Activated naive CD4-positive, alpha-beta T cell treated with anti-CD3 and anti-CD28 coated beads, Interleukin-2, amount 50 U/mL, for 24 hours (primary cell): ENCODE measurements around the gene FAM151A.

Experiments
- H3K27ac Mint-ChIP-seq: one replicate; pipeline ENCODE4 v1.8.0; 2021; ENCODE audit warnings: mild to moderate bottlenecking, mixed read lengths
- H3K27me3 Mint-ChIP-seq: one replicate; pipeline ENCODE4 v1.8.0; 2021; ENCODE audit warnings: mixed read lengths
- H3K36me3 Mint-ChIP-seq: one replicate; pipeline ENCODE4 v1.8.0; 2021; ENCODE audit warnings: mixed read lengths
- H3K4me1 Mint-ChIP-seq: one replicate; pipeline ENCODE4 v1.8.0; 2021; ENCODE audit warnings: mixed read lengths
- H3K4me3 Mint-ChIP-seq: one replicate; pipeline ENCODE4 v1.8.0; 2021; ENCODE audit warnings: mild to moderate bottlenecking, mixed read lengths
- H3K9me3 Mint-ChIP-seq: one replicate; pipeline ENCODE4 v1.8.0; 2021; ENCODE audit warnings: mixed read lengths

Gene FAM151A

DNA sequence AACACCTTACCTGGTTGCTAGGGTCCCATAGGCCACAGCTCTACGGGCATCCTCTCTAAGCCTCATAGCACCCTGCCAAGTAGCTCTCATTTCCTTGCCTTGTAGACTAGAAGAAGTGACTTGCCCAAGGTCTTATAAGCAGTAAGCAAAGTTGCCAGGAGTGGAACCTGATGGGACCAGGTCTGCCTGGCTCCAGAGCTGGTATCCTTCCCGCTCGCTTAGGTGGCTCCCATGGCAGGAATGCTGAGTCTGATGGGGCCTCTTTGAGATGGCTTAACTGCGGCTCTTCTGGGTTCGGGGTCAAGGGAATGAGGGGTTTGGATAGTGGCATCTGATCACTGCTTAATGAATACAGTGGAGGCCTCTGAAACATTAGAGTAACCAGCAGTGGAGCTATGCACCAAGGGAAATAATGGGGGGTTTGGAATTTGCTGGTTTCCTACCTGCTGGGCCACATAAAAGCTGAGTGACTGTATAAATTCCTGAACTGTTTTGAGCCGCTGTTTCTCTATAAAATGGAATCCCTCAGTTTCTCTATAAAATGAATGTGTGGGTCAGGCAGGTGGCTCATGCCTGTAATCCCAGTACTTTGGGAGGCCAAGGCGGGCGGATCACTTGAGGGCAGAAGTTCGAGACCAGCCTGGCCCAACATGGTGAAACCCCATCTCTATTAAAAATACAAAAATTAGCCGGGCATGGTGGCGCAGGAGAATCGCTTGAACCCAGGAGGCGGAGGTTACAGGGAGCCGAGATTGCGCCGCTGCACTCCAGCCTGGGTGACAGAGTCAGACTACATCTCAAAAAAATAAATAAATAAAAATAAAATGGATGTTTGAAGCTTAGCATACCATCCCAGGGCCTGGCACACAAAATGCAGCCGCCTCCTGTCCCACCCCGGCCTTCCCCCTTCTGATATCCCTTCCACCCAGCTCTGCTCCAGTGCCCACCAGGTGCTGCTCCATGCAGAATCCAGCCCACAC, 12.4 kb downstream of the FAM151A start:
- H3K4me1 Mint-ChIP-seq, result no peaks in the 10 kb centered on the region
- no peaks in the 10 kb centered on the region for H3K9me3 Mint-ChIP-seq
- no peak overlapping the region for H3K4me3 Mint-ChIP-seq
- no peak overlapping the region for H3K27ac Mint-ChIP-seq
- H3K36me3 Mint-ChIP-seq, result no peaks in the 10 kb centered on the region
- no peaks in the 10 kb centered on the region for H3K27me3 Mint-ChIP-seq

DNA sequence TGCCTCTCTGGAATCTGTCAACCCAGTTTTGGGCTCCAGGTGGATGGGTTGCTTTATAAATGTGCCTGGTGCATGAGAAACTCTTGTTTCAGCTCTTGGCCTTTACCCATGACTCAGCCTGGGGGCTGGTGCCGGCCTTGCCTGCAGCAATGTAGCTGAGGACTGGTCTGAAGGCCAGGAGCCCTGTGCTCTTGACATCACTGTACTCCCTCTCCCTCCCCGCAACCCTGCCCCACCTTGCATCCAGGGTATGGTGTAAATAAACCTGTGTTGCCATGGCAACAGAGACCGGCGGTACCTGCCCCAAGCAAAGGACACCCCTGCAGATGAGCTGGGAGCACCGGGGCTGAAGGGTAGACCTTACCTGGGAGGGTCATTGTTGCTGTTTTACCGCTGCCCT, 13.3 kb downstream of the FAM151A start:
- Mint-ChIP-seq H3K9me3 (no peaks in the 10 kb centered on the region), H3K4me3 (no peak overlapping the region), H3K36me3 (no peaks in the 10 kb centered on the region), H3K4me1 (peaks cover 5% of the 10 kb centered on the region), H3K27me3 (no peaks in the 10 kb centered on the region), H3K27ac (no peak overlapping the region)

DNA sequence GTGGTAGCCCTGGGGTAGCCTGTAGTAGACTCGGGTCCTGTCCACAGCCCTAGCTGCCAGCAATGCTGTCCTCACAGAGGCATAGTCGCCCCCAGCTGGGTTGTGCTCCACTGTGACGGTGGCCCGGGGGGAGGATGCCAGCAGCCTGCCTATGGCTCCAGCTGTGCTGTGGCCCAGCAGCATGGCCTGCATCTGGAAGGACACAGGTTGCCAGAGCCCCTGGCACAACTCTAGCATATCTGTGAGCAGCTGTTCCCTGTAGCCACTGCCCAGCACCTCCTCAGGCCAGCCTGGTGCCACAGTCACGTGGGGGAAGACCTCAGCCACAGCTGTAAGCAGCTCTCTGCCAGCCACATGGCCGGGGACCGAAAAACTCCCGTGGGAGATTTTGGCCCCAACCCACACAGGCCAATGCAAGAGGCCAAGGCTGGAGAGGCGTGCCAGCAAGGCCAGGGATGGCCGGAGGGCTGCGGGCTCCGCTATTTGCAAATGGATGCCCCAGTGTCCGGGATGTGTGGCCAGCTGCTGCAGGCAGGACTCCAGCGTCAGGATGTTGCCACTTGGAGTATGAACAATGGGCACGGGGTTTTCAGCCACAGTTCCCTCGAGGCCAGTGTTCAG, 13.9 kb downstream of the FAM151A start:
- no peaks in the 10 kb centered on the region for H3K36me3 Mint-ChIP-seq
- H3K4me1 Mint-ChIP-seq, result peaks cover 11% of the 10 kb centered on the region
- H3K9me3 Mint-ChIP-seq, result no peaks in the 10 kb centered on the region
- H3K4me3 Mint-ChIP-seq, result no peak overlapping the region
- H3K27ac Mint-ChIP-seq, result no peak overlapping the region
- H3K27me3 Mint-ChIP-seq, result no peaks in the 10 kb centered on the region

DNA sequence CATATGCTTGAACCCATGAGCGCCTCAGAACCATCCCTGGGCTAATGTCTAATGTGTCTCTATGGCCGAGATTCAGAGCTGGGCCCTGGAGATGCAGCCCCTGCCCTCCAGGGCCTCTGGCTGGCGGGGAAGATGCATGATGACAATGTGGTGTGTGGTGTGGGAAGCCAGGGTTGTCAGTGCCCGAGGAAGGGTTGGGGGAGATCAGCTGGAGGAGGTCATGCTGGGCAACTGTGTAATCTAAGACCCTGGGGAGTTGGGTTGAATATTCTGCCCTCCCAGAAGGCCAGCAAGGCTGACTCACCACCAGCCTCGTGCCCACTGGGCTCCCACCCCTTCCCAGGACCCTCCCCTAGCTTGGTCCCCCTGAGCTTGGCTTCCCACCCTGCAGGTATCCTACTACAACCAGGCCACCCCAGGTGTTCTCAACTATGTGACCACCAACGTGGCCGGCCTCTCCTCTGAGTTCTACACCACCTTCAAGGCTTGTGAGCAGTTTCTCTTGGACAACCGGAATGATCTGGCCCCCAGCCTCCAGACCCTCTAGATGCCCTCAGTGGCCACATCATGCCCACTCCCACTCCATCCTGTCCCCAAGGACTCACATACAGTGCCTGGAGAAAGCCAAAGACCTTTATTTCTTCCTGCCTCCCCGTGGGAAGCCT, 14.6 kb downstream of the FAM151A start:
- H3K4me1 Mint-ChIP-seq, result peaks cover 14% of the 10 kb centered on the region
- no peak overlapping the region for H3K4me3 Mint-ChIP-seq
- no peaks in the 10 kb centered on the region for H3K9me3 Mint-ChIP-seq
- no peak overlapping the region for H3K27ac Mint-ChIP-seq
- no peaks in the 10 kb centered on the region for H3K36me3 Mint-ChIP-seq
- no peaks in the 10 kb centered on the region for H3K27me3 Mint-ChIP-seq

DNA sequence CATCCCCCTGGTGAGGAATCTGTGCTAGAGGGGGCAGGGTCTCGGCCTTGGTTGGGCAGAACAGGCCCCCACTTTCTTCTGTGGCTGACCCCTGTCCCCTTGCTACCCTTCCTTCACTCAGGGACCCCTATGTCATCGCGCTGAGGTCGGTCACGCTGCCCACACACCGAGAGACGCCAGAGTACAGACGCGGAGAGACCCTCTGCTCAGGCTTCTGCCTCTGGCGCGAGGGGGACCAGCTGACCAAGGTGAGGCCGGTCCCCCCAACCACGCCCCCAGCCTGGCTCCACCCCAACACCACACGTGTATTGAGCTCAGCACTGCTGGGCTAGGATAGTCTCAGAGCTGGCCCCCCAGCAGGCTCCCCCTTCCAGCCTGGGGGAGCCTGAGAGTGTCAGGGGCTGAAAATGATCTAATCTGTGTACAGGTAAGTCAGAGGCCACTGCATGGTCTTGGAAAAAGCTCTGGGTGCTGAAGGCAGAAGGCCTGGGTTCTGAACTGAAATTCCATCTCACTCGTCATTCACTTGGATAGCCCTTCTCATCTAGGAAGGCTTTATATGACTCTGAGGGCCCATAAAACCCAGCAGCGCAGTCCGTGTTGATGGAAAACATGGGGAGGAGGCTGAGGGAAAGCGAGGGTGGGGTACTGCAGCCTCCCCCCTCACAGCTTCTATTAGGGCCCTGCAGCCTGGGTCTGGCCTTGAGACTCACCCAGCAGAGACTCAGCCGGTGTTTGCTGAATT, 15.3 kb downstream of the FAM151A start:
- no peaks in the 10 kb centered on the region for H3K27me3 Mint-ChIP-seq
- no peaks in the 10 kb centered on the region for H3K9me3 Mint-ChIP-seq
- peaks cover 14% of the 10 kb centered on the region for H3K4me1 Mint-ChIP-seq
- no peaks in the 10 kb centered on the region for H3K36me3 Mint-ChIP-seq
- H3K4me3 Mint-ChIP-seq, result no peak overlapping the region
- H3K27ac Mint-ChIP-seq, result no peak overlapping the region

DNA sequence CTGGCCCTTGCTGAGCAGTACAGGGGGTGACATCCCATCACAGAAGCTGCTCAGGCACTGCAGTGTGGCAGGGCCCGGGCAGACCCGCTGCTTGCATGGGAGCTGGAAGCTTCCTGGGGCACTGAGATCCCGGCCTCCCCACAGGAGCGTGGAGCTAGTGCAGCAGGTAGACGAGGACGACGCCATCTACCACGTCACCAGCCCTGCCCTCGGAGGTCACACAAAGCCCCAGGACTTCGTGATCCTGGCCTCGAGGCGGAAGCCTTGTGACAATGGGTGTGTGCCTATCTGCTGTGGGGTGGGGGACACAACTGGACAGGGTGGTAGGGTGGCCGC, 16.4 kb downstream of the FAM151A start:
- no peaks in the 10 kb centered on the region for H3K9me3 Mint-ChIP-seq
- no peaks in the 10 kb centered on the region for H3K27me3 Mint-ChIP-seq
- H3K4me3 Mint-ChIP-seq, result no peak overlapping the region
- no peaks in the 10 kb centered on the region for H3K36me3 Mint-ChIP-seq
- peaks cover 14% of the 10 kb centered on the region for H3K4me1 Mint-ChIP-seq
- no peak overlapping the region for H3K27ac Mint-ChIP-seq

DNA sequence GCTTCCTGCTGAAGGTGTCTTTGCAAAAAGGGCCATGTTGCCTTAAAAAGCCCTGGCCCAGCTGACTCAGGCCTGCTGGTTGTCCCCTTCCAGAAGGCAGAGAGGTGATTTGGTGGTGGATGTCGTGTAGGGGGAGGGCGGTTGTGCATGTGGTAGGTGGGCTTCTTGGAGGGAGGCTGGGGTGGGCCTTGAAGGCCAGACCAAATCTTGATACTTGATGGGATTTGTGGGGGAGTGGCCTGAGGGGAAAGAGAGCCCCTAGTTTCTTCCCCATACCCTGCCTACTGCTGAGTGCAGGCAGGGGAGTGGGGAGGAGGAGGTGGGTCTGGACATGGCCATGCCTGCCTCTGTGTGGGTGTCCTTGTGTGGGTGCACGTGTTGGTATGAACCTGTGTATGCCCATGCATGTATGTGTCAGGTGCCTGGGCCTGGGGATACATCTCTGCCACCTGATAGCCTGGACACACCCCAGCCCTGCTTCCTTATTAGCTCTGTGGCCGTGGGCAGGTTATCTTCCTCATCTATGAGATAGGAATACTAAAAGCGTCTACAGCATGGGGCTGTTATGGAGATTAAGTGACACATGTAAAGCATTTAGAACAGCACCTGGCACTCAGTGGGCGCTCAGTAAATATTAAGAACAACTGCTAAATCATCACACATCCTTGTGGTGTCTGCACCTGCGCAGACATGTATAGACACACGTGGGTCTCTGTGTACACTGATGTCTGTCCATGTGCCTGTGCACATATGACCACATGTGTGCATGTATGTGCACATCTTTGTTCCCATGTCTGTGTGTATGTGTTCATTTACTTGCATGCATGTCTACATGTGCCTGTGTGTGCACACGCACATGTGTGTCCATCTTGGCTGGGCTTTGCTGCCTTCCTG, 17.0 kb downstream of the FAM151A start:
- H3K27ac Mint-ChIP-seq, result no peak overlapping the region
- H3K4me1 Mint-ChIP-seq, result peaks cover 14% of the 10 kb centered on the region

DNA sequence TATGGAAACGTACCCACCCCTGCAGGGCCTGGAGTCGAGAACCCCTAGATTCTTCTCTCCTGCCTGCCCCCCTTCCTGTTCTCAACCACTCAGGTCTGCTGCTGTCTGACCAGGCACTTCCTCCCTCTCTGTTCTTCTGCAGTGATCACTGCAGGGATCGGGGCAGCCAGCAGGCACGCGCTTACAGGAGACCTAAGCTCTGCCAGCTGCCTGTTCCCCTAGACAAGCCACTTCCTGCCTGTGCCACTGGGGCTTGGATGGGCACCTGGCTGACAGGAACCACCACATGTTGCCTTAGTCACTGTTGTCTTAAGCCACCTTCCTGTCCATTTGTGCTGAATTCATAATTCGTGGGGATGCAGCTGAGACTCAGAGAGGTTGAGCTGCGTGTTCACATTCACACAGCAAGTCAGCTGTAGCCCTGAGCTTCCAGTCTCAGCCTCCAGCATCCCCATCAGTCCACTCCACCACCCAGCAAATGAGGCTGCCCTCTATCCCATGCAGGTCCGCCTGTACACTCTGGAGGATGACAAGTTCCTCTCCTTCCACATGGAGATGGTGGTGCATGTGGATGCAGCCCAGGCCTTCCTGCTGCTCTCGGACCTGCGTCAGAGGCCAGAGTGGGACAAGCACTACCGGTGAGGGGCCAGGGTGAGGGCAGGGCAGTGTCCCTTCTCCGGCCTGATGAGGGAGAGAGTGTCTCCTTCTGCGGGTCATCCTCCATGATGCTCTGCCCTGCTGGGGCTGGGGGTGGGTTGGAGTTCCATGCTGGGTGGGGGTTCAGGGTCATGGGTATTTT, 18.6 kb downstream of the FAM151A start:
- Mint-ChIP-seq H3K4me3 (peak overlapping the region; percentile 43), H3K4me1 (peaks cover 14% of the 10 kb centered on the region), H3K9me3 (no peaks in the 10 kb centered on the region), H3K27ac (peak overlapping the region; percentile 10), H3K27me3 (no peaks in the 10 kb centered on the region), H3K36me3 (no peaks in the 10 kb centered on the region)

More for the DNA sequence above, 17.0 kb downstream of the FAM151A start:
- H3K4me3 Mint-ChIP-seq, result no peak overlapping the region
- H3K36me3 Mint-ChIP-seq, result no peaks in the 10 kb centered on the region
- H3K27me3 Mint-ChIP-seq, result no peaks in the 10 kb centered on the region
- no peaks in the 10 kb centered on the region for H3K9me3 Mint-ChIP-seq

DNA sequence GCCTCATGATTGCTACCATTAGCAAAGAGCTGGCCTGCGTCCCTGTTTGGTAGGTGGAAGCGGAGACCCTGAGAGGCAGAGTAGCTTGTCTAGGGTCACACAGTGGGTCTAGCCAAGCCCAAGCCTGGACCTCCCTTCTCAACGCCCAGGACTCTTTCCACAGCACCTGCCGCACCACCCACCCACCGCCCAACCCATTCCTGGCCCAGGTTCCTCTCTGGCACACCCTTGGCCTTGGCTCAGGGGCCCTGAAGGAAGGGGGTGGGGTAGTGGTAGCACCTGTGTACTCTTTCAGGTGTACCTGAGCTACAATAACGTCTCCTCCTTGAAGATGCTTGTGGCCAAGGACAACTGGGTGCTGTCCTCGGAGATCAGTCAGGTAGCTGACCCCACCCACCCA, 19.3 kb downstream of the FAM151A start:
- no peak overlapping the region for H3K27ac Mint-ChIP-seq
- peaks cover 14% of the 10 kb centered on the region for H3K4me1 Mint-ChIP-seq
- no peaks in the 10 kb centered on the region for H3K27me3 Mint-ChIP-seq
- H3K4me3 Mint-ChIP-seq, result no peak overlapping the region
- H3K9me3 Mint-ChIP-seq, result no peaks in the 10 kb centered on the region
- no peaks in the 10 kb centered on the region for H3K36me3 Mint-ChIP-seq

DNA sequence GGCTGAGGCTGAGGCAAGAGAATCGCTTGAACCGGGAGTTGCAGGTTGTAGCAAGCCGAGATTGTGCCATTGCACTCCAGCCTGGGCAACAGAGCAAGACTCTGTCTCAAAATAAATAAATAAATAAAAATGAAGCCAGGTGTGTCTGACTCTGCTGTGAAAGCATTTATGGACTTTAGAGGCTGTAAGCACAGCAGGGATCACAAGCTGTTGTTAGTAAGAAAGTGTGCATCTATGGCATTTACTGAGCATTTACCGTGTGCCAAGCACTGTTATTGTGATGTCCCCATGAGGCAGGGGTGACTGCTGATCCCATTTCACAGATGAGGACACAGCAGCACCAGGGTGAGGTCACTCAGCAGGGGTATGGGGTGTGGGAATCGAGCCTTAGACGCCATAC, 20.1 kb downstream of the FAM151A start:
- H3K9me3 Mint-ChIP-seq, result no peaks in the 10 kb centered on the region
- H3K4me3 Mint-ChIP-seq, result no peak overlapping the region
- no peaks in the 10 kb centered on the region for H3K36me3 Mint-ChIP-seq
- H3K27me3 Mint-ChIP-seq, result no peaks in the 10 kb centered on the region
- H3K4me1 Mint-ChIP-seq, result peaks cover 14% of the 10 kb centered on the region
- H3K27ac Mint-ChIP-seq, result no peak overlapping the region

DNA sequence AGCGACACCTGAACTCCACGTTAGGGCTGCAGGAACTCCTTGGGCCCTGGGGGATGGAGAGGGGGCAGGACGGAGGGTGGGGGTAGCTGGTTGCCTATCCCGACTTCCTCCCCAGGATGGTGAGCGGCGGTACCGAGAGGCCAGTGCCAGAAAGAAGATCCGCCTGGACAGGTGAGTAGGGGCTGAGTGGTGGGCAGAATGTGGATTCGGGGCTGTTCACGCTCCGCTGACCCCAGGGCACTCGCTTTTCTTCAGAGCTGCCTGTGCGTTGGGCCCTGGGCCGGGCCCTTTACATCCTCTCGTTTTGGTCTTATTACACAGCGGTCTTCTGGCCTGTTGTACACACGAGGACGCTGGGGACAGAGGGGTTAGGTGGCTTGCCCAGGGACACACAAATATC, 20.8 kb downstream of the FAM151A start:
- H3K4me1 Mint-ChIP-seq, result peaks cover 14% of the 10 kb centered on the region
- no peaks in the 10 kb centered on the region for H3K9me3 Mint-ChIP-seq
- no peaks in the 10 kb centered on the region for H3K36me3 Mint-ChIP-seq
- H3K4me3 Mint-ChIP-seq, result no peak overlapping the region
- H3K27ac Mint-ChIP-seq, result no peak overlapping the region
- H3K27me3 Mint-ChIP-seq, result no peaks in the 10 kb centered on the region

DNA sequence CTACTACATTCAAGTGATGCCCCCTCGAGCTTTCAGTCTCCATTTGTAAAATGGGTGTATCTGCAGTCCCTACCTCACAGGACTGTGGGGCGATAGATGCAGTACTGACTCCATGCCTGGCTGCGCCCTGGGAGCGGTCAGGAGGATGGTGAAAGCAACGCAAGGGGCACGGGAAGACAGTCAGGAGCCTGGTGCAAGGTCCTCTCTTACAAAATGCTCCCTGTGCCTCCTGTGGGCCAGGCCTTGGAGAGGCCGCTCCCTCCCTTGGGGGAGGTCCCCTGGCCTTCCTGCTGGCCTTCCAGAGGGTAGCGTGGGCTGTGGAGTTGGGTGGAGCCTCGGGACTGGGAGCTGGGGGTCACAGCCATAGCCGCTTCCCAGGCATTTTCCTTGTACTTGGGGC, 21.6 kb downstream of the FAM151A start:
- H3K36me3 Mint-ChIP-seq, result no peaks in the 10 kb centered on the region
- H3K27me3 Mint-ChIP-seq, result no peaks in the 10 kb centered on the region
- H3K9me3 Mint-ChIP-seq, result no peaks in the 10 kb centered on the region
- H3K4me1 Mint-ChIP-seq, result peaks cover 14% of the 10 kb centered on the region
- no peak overlapping the region for H3K4me3 Mint-ChIP-seq
- no peak overlapping the region for H3K27ac Mint-ChIP-seq

DNA sequence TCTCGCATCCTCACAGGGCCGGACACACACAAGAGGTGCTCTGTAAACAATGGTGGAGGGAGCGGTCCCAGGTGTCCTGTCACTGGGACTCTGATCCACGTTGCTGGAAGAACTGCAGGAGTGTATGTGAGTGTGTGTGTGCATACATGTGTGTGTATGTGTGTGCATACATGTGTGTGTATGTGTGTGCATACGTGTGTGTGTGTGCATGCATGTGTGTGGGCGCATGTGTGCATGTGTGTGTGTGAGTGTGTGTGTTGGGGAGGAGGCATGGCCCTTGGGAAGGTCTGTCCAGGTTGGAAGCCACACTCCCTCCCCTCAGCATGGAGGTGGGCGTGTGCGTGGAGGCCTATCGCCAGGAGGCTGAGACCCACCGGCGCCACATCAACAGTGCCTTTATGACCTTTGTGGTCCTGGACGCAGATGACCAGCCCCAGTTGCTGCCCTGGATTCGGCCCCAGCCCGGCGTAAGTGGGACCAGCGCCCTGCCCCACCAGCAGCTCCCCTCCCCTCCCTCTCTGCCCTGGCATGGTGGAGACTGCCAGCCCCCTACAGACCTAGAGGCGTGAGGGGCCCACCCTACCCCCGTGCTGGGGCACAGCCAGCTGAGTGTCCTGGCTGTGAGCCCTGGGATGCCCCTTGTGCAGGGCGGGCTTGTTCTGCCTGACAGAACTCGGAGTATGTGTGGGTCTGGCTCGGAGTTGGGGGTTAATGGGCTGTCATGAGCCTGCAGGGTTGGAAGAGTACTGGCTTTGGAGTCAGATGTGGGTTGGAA, 22.2 kb downstream of the FAM151A start:
- Mint-ChIP-seq H3K4me1 (peaks cover 14% of the 10 kb centered on the region), H3K4me3 (no peak overlapping the region), H3K27ac (no peak overlapping the region), H3K27me3 (no peaks in the 10 kb centered on the region), H3K36me3 (no peaks in the 10 kb centered on the region), H3K9me3 (no peaks in the 10 kb centered on the region)
